SW480 (cell line): ENCODE results near the gene RYR2.
"Not testable (repeated sequence)": the region's sequence is repeated elsewhere in the genome, so short reads cannot be mapped to it uniquely, and the experiment has no call there.

Experiments used
- DNase-seq: peaks from one replicate; pipeline ENCODE4 v3.0.0-alpha.2; 2016; ENCODE audit warnings: low spot score

The RYR2 gene

GRCh38 chr1:237353918-237354317 is 311.9 kb downstream of the RYR2 start:
- no peak for DNase-seq

GRCh38 chr1:237355022-237355421 is 313.0 kb downstream of the RYR2 start:
- no peak for DNase-seq

- DNase-seq, result no peak
These were observed 316.6 kb downstream of the RYR2 start for GRCh38 chr1:237358555-237358954.

- DNase-seq, result no peak
These were observed 325.8 kb downstream of the RYR2 start for GRCh38 chr1:237367758-237368157.

- DNase-seq, result not testable (repeated sequence)
These were observed 329.5 kb downstream of the RYR2 start for GRCh38 chr1:237371477-237371876.

- DNase-seq, result no peak
These were observed 341.8 kb downstream of the RYR2 start for GRCh38 chr1:237383791-237384190.

- DNase-seq, result no peak
These were observed 342.2 kb downstream of the RYR2 start for GRCh38 chr1:237384213-237384612.

GRCh38 chr1:237386362-237387143 is 344.6 kb downstream of the RYR2 start:
- peak; percentile 34 for DNase-seq

- no peak for DNase-seq
These were observed 345.1 kb downstream of the RYR2 start for GRCh38 chr1:237387144-237387505.

- no peak for DNase-seq
These were observed 348.8 kb downstream of the RYR2 start for GRCh38 chr1:237390823-237391222.

GRCh38 chr1:237393632-237394031 is 351.6 kb downstream of the RYR2 start:
- no peak for DNase-seq

GRCh38 chr1:237394281-237394680 is 352.3 kb downstream of the RYR2 start:
- DNase-seq, result no peak

GRCh38 chr1:237396426-237396825 is 354.4 kb downstream of the RYR2 start:
- DNase-seq, result no peak

- no peak for DNase-seq
These were observed 356.8 kb downstream of the RYR2 start for GRCh38 chr1:237398751-237399150.

GRCh38 chr1:237405912-237406311 is 363.9 kb downstream of the RYR2 start:
- DNase-seq, result no peak

- DNase-seq, result peak; percentile 17
These were observed 369.6 kb downstream of the RYR2 start for GRCh38 chr1:237411621-237412020.

- DNase-seq, result no peak
These were observed 375.1 kb downstream of the RYR2 start for GRCh38 chr1:237416924-237417655.

GRCh38 chr1:237428809-237429208 is 386.8 kb downstream of the RYR2 start:
- no peak for DNase-seq

- no peak for DNase-seq
These were observed 387.3 kb downstream of the RYR2 start for GRCh38 chr1:237429252-237429651.

- no peak for DNase-seq
These were observed 389.5 kb downstream of the RYR2 start for GRCh38 chr1:237431448-237431847.

- DNase-seq, result no peak
These were observed 398.4 kb downstream of the RYR2 start for GRCh38 chr1:237440346-237440745.

- DNase-seq, result no peak
These were observed 402.3 kb downstream of the RYR2 start for GRCh38 chr1:237444120-237444790.

GRCh38 chr1:237448042-237448441 is 406.1 kb downstream of the RYR2 start:
- DNase-seq, result no peak
